Keratinocyte (primary cell): Measurements from ENCODE around the gene POU3F1.

Source experiments
- EZH2 ChIP-seq: IDR thresholded peaks from one replicate; pipeline ENCODE4 v1.6.1; 2012; ENCODE audit warnings: inconsistent platforms, mild to moderate bottlenecking, low read length, moderate library complexity
- TF ChIP-seq, protein P1 (sequence below), 3 experiments: IDR thresholded peaks in 1 of 3; conservative IDR thresholded peaks in 1 of 3; optimal IDR thresholded peaks in 1 of 3; 2 replicates in 2 of 3; 3 replicates in 1 of 3; pipeline versions ENCODE3 to v1.5.1; 2011; ENCODE audit warnings: low read length in 3 of 3, mild to moderate bottlenecking in 3 of 3, moderate library complexity in 2 of 3, control low read depth in 1 of 3, inconsistent platforms in 1 of 3; ENCODE audit not compliant: insufficient read depth in 2 of 3; ENCODE audit errors: extremely low read depth in 1 of 3

DNA sequence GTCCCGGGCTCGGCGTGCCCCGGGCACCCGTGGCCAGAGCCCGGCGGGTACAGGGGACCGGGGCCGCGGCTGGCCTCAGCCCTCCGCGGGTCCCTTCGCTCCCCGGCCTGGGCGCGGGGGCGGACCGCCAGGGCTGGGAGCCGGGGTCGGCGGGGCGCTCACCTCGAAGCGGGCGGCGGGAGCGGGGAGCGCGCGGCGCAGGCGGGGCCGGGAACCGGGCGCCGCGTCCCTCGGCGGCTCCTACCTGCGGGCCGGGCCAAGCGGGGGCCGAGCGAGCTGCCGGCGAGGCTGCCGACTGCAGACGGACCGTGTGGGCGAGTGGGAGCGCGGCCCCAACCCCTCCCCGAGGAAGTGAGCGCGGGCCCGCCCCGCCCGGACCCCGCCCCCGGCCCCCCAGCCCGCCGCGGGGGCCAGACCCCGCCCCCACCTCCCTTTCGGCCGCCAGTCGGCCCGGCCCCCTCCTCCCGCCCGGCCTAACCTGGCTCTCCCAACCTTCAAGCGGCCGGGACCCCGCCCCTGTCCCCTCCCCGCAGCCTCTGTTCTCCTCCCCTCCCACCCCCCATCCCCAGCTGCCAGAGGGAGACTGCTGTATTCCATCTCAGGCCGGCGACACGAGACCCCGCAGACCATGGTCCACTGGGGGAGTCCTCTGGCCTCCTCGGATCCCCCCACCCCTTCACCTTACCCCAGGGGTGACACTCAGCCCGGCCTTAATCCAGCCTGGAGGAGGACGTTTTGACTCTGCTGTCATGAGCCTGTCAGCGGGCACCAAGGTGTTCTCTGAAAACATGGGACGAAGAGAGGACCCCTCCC lies 41.2 kb downstream of the POU3F1 start, which contains the start of gene FHL3:
- TF ChIP-seq, protein P1, sequence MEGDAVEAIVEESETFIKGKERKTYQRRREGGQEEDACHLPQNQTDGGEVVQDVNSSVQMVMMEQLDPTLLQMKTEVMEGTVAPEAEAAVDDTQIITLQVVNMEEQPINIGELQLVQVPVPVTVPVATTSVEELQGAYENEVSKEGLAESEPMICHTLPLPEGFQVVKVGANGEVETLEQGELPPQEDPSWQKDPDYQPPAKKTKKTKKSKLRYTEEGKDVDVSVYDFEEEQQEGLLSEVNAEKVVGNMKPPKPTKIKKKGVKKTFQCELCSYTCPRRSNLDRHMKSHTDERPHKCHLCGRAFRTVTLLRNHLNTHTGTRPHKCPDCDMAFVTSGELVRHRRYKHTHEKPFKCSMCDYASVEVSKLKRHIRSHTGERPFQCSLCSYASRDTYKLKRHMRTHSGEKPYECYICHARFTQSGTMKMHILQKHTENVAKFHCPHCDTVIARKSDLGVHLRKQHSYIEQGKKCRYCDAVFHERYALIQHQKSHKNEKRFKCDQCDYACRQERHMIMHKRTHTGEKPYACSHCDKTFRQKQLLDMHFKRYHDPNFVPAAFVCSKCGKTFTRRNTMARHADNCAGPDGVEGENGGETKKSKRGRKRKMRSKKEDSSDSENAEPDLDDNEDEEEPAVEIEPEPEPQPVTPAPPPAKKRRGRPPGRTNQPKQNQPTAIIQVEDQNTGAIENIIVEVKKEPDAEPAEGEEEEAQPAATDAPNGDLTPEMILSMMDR (optimal IDR thresholded peaks at IDR 0.05 in 1 of 3, IDR thresholded peaks at IDR 0.05 in 1 of 3, conservative IDR thresholded peaks at IDR 0.05 in 1 of 3; ENCODE audit: extremely low read depth in 1 of 3, insufficient read depth in 2 of 3, low read length in 3 of 3) = no peak
- no peak for TF ChIP-seq EZH2
